Measurements from ENCODE around the gene P2RY6.
"Not testable (repeated sequence)": the region's sequence is repeated elsewhere in the genome, so short reads cannot be mapped to it uniquely, and the experiment has no call there.

The P2RY6 gene

GRCh38 chr11:73271936-73272679, at the start of gene P2RY6:
Gene P2RY6, plus strand, starts transcription at chr11:73272338. Its CDS starts 24,181 bp downstream, at chr11:73296519.
- no peak for FAIRE-seq
- DNase-seq (ENCODE audit: insufficient read length, low spot score), result no peak

GRCh38 chr11:73223998-73224730, 48.0 kb upstream of the P2RY6 start:
- FAIRE-seq, result no peak
- DNase-seq (ENCODE audit: insufficient read length, low spot score), result no peak

GRCh38 chr11:73225001-73225686, 47.0 kb upstream of the P2RY6 start:
- FAIRE-seq, result no peak
- no peak for DNase-seq (ENCODE audit: insufficient read length, low spot score)

GRCh38 chr11:73225851-73226250, 46.3 kb upstream of the P2RY6 start:
- FAIRE-seq (no peak), DNase-seq (ENCODE audit: insufficient read length, low spot score) (no peak)

- DNase-seq (ENCODE audit: insufficient read length, low spot score) (no peak), FAIRE-seq (no peak)
Measured at GRCh38 chr11:73226297-73227006, 45.7 kb upstream of the P2RY6 start.

- no peak for FAIRE-seq
- no peak for DNase-seq (ENCODE audit: insufficient read length, low spot score)
Measured at GRCh38 chr11:73227571-73228211, 44.4 kb upstream of the P2RY6 start.

GRCh38 chr11:73228268-73229134, 43.6 kb upstream of the P2RY6 start:
- FAIRE-seq (no peak), DNase-seq (ENCODE audit: insufficient read length, low spot score) (no peak)

- FAIRE-seq (no peak), DNase-seq (ENCODE audit: insufficient read length, low spot score) (no peak)
Measured at GRCh38 chr11:73229321-73229895, 42.7 kb upstream of the P2RY6 start.

- no peak for DNase-seq (ENCODE audit: insufficient read length, low spot score)
- FAIRE-seq, result no peak
Measured at GRCh38 chr11:73229896-73230875, 42.0 kb upstream of the P2RY6 start.

GRCh38 chr11:73230931-73231330, 41.2 kb upstream of the P2RY6 start:
- FAIRE-seq (no peak), DNase-seq (ENCODE audit: insufficient read length, low spot score) (no peak)

GRCh38 chr11:73232487-73232886, 39.7 kb upstream of the P2RY6 start:
- DNase-seq (ENCODE audit: insufficient read length, low spot score), result not testable (repeated sequence)

GRCh38 chr11:73233211-73233610, 38.9 kb upstream of the P2RY6 start:
- DNase-seq (ENCODE audit: insufficient read length, low spot score) (no peak), FAIRE-seq (no peak)

More at GRCh38 chr11:73232487-73232886, 39.7 kb upstream of the P2RY6 start:
- FAIRE-seq, result not testable (repeated sequence)

- DNase-seq (ENCODE audit: insufficient read length, low spot score), result no peak
Measured at GRCh38 chr11:73233692-73234470, 38.3 kb upstream of the P2RY6 start.

GRCh38 chr11:73234471-73235181, 37.5 kb upstream of the P2RY6 start:
- DNase-seq (ENCODE audit: insufficient read length, low spot score), result no peak
- FAIRE-seq, result no peak

More at GRCh38 chr11:73233692-73234470, 38.3 kb upstream of the P2RY6 start:
- FAIRE-seq, result no peak

- DNase-seq (ENCODE audit: insufficient read length, low spot score), result no peak
- no peak for FAIRE-seq
Measured at GRCh38 chr11:73235236-73235786, 36.8 kb upstream of the P2RY6 start.

- DNase-seq (ENCODE audit: insufficient read length, low spot score) (no peak), FAIRE-seq (no peak)
Measured at GRCh38 chr11:73236205-73236765, 35.9 kb upstream of the P2RY6 start.

All from GM19239 (cell line).